ENCODE results near the gene LNX2. TPM values are rescaled to one million over a fixed set of nuclear protein-coding genes. Genes with fewer than 3 reads are reported as not detected.
A peak's percentile ranks its signal among the peaks of the same experiment; 100 is the strongest.

The LNX2 gene
- total RNA-seq, 1 donor from 2014 or later = 29.7 TPM

- Histone ChIP-seq H3K36me3 (no peaks in the 10 kb centered on the region), H3K4me1 (peaks cover 22% of the 10 kb centered on the region), H3K27me3 (ENCODE audit: low read depth) (no peaks in the 10 kb centered on the region), H3K9me3 (no peaks in the 10 kb centered on the region), H3K4me3 (no peak overlapping the region), H3K27ac (no peak overlapping the region)
- intact Hi-C loops (cut with DNase I) = no loop called here
- TF ChIP-seq, protein P1, sequence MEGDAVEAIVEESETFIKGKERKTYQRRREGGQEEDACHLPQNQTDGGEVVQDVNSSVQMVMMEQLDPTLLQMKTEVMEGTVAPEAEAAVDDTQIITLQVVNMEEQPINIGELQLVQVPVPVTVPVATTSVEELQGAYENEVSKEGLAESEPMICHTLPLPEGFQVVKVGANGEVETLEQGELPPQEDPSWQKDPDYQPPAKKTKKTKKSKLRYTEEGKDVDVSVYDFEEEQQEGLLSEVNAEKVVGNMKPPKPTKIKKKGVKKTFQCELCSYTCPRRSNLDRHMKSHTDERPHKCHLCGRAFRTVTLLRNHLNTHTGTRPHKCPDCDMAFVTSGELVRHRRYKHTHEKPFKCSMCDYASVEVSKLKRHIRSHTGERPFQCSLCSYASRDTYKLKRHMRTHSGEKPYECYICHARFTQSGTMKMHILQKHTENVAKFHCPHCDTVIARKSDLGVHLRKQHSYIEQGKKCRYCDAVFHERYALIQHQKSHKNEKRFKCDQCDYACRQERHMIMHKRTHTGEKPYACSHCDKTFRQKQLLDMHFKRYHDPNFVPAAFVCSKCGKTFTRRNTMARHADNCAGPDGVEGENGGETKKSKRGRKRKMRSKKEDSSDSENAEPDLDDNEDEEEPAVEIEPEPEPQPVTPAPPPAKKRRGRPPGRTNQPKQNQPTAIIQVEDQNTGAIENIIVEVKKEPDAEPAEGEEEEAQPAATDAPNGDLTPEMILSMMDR (IDR thresholded peaks at IDR 0.05) = no peak
- DNase-seq = no peak
- no peak for ATAC-seq
These were observed 19.1 kb downstream of the LNX2 start for GRCh38 chr13:27601208-27601607.

DNA sequence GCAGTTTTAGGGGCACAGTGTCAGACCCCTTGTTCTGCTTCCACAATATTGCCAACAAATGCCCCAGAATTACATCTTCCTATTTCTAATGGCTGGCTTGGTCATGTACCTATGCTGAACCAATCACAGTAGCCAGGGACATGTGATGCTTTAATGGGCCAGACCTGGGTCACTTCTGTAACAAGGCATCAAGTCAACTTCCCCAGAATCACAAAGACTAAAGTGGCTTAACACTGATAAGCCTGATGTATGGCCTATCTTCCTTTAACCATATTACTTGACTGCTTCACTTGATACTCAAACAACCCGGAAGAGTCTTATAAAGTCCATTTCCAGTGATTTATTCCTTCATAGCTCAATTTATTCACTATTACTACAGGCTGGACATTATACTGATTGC, 19.6 kb downstream of the LNX2 start:
- no peaks in the 10 kb centered on the region for H3K9me3 ChIP-seq
- H3K4me3 ChIP-seq = no peak overlapping the region
- peaks cover 17% of the 10 kb centered on the region for H3K4me1 ChIP-seq
- no peaks in the 10 kb centered on the region for H3K36me3 ChIP-seq
- TF ChIP-seq, protein P1 (IDR thresholded peaks at IDR 0.05) = no peak
- no peak for DNase-seq
- no peak overlapping the region for H3K27ac ChIP-seq
- ATAC-seq = no peak
- no peaks in the 10 kb centered on the region for H3K27me3 ChIP-seq (ENCODE audit: low read depth)
- intact Hi-C loops (cut with DNase I) = no loop called here

DNA sequence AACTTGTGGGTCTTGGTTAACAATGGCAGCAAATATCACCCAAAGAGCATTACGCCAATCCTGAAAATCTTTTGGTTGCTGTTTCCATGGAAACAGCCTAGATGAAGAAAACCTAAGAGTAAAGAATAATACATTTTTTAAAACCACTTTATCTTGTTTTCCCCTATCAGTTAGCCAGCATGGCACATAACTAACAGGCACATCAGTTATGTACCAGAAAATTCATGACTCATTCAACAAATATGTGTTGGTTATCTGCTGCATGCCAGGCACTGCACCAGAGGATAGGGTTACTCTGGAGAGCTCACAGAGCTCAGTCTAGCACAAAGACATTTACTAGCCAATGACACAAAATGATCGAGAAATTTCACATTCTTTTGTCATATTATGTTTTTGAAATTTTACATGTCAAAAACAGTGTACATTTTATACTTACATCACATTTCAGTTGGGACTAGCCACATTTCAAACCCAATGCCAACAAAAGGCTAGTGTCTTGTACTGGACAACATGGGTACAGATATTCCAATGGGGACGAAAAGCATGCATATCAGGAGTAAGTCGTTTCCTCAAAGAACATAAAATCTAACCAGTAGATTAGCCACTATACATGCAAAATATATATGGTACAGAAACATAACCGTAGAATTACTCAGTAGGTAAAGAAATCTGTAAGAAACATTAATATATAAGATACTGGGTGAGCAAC, 20.3 kb downstream of the LNX2 start:
- ATAC-seq (peak; percentile 52 to 66), DNase-seq (no peak)
- H3K4me3 ChIP-seq = no peak overlapping the region
- peaks cover 18% of the 10 kb centered on the region for H3K4me1 ChIP-seq
- H3K36me3 ChIP-seq = no peaks in the 10 kb centered on the region
- H3K27me3 ChIP-seq (ENCODE audit: low read depth) = no peaks in the 10 kb centered on the region
- TF ChIP-seq, protein P1 (IDR thresholded peaks at IDR 0.05) = no peak
- no peaks in the 10 kb centered on the region for H3K9me3 ChIP-seq
- no peak overlapping the region for H3K27ac ChIP-seq
- intact Hi-C loops (cut with DNase I) = no loop called here

DNA sequence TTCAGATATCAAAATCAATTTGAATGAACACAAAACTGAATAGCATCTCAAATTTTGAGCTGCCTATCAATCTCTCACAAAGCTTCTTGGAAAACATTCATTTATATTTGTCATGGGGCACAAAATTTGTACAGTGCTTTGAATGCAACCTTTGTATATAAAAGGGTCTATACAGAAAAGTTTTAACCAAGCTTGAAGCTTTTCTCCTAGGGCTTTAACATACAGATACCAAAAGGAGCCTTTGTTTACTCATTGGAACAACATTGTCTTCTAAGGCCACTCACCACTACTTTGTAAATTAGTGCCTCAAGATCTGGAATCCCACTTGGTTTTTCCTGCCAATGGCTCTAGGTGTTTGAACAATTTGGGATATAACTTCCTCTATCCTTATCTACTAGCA, 21.2 kb downstream of the LNX2 start:
- H3K27ac ChIP-seq = no peak overlapping the region
- DNase-seq = no peak
- TF ChIP-seq, protein P1 (IDR thresholded peaks at IDR 0.05) = no peak
- H3K4me1 ChIP-seq = peaks cover 24% of the 10 kb centered on the region
- no peaks in the 10 kb centered on the region for H3K9me3 ChIP-seq
- H3K4me3 ChIP-seq = no peak overlapping the region
- no peaks in the 10 kb centered on the region for H3K27me3 ChIP-seq (ENCODE audit: low read depth)
- no peak for ATAC-seq
- no peaks in the 10 kb centered on the region for H3K36me3 ChIP-seq
- intact Hi-C loops (cut with DNase I) = no loop called here

- no peaks in the 10 kb centered on the region for H3K36me3 ChIP-seq
- no peak for ATAC-seq
- intact Hi-C loops (cut with DNase I) = no loop called here
- peaks cover 19% of the 10 kb centered on the region for H3K4me1 ChIP-seq
- no peaks in the 10 kb centered on the region for H3K27me3 ChIP-seq (ENCODE audit: low read depth)
- no peak overlapping the region for H3K4me3 ChIP-seq
- H3K9me3 ChIP-seq = no peaks in the 10 kb centered on the region
- TF ChIP-seq, protein P1 (IDR thresholded peaks at IDR 0.05) = no peak
- H3K27ac ChIP-seq = no peak overlapping the region
- DNase-seq = no peak
These were observed 25.1 kb downstream of the LNX2 start for GRCh38 chr13:27595055-27595811.
